Measurements from ENCODE around the gene HES7. TPM values are rescaled to one million over a fixed set of nuclear protein-coding genes. Genes with fewer than 3 reads are reported as not detected.
A peak's percentile ranks its signal among the peaks of the same experiment; 100 is the strongest.

HES7 gene
- total and polyA plus RNA-seq, 7 donors, result 0.16 TPM; not detected in 6

DNA sequence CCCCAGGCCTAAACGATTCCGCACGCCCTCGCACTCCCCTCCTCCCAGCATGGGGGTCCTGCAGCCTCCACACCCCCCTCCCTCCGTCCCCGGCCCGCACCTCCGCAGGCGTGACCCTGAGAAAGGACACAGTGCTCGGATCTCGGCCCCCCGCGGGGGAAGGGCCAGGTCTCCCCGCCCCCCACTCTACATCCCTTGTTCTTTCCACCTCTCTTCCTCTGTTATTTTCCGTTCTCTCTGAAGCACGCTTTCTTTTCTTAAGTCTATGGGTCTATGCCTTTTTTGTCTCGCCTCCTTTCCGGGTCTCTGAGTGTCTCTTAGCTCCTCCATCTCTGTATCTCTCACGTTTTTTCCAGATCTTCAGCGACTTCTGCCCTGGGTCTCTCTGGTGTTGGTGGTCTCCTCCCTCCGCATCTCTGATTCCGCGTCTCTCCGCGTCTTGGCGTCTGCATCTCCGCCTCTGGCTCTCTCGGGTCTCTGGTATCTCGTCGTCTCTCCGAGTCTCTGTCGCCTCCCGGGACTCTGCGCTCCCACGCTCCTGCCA, 2.1 kb upstream of the HES7 start:
- intact Hi-C loops (cut with DNase I), result loop anchor here (2.0 kb wide), 1 partner anchor 33 kb away; no protein-coding TSS in a partner anchor
- H3K4me3 ChIP-seq, result peak overlapping the region; percentile 36 to 77 (median 58)
- H3K27ac ChIP-seq, result peak overlapping the region; percentile 72 to 76 (median 74)
- no peaks in the 10 kb centered on the region for H3K36me3 ChIP-seq
- H3K9me3 ChIP-seq, result no peaks in the 10 kb centered on the region
- peaks cover 0 to 64% (median 60%) of the 10 kb centered on the region in 4 donors for H3K4me1 ChIP-seq
- no peak for TF ChIP-seq POLR2AphosphoS5 (IDR thresholded peaks at IDR 0.05)
- TF ChIP-seq EP300 (IDR thresholded peaks at IDR 0.05), result no peak
- TF ChIP-seq POLR2A (IDR thresholded peaks at IDR 0.05), result no peak
- TF ChIP-seq, protein P1, sequence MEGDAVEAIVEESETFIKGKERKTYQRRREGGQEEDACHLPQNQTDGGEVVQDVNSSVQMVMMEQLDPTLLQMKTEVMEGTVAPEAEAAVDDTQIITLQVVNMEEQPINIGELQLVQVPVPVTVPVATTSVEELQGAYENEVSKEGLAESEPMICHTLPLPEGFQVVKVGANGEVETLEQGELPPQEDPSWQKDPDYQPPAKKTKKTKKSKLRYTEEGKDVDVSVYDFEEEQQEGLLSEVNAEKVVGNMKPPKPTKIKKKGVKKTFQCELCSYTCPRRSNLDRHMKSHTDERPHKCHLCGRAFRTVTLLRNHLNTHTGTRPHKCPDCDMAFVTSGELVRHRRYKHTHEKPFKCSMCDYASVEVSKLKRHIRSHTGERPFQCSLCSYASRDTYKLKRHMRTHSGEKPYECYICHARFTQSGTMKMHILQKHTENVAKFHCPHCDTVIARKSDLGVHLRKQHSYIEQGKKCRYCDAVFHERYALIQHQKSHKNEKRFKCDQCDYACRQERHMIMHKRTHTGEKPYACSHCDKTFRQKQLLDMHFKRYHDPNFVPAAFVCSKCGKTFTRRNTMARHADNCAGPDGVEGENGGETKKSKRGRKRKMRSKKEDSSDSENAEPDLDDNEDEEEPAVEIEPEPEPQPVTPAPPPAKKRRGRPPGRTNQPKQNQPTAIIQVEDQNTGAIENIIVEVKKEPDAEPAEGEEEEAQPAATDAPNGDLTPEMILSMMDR (IDR thresholded peaks at IDR 0.05), result no peak
- DNase-seq, result no peak
- 1% methylated on average over 35 of the region's 35 CpGs for WGBS, 2 donors
- H3K27me3 ChIP-seq, result peaks cover 12 to 55% (median 44%) of the 10 kb centered on the region in 3 donors

DNA sequence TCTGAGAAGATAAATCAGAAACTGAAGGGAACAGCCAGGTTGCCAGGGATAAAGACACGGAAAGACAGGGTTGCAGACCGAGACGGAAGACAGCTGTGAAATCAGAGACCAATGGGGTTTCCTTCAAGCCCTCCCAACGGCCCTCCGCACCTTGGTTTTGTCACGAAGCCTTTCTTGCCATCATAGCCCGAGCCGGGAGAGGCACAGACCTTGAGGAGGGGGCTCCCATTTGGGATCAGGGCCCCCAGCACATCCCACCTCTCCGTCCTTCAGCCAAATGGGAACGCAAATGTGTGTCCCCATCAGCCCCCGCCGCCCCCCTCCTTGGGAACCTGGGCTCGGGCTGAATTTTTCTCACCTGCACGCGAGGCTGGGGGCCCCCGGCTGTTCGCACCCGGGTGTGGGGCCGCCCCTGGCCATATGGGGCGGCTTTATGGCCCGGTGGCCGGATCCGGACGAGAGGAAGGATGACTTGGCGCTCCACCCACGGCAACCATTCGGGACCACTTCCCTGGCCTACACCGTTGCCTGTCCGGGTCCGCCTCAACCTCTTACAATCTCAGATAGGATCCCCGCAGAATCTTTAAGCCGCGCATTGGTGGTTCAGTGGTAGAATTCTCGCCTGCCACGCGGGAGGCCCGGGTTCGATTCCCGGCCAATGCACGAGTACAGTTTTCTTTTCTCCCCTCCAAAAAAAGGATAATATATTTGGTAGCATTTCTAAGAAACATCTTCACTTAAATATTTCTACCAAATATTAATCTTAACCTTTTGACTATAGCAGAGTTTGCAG, 1.4 kb upstream of the HES7 start:
- Histone ChIP-seq H3K4me3 (peak overlapping the region; percentile 36 to 77 (median 58)), H3K9me3 (no peaks in the 10 kb centered on the region), H3K4me1 (peaks cover 0 to 71% (median 67%) of the 10 kb centered on the region in 4 donors), H3K27me3 (peaks cover 12 to 61% (median 51%) of the 10 kb centered on the region in 3 donors), H3K27ac (peak overlapping the region; percentile 72 to 76 (median 74)), H3K36me3 (no peaks in the 10 kb centered on the region)
- 1% methylated on average over 40 of the region's 40 CpGs for WGBS, 2 donors
- peak; percentile 92 for DNase-seq
- TF ChIP-seq EP300 (IDR thresholded peaks at IDR 0.05) (no peak), POLR2AphosphoS5 (IDR thresholded peaks at IDR 0.05) (peak in 2 of 4 donors; percentile 19 to 22)
- intact Hi-C loops (cut with DNase I), result loop anchor here (2.0 kb wide), 1 partner anchor 33 kb away; no protein-coding TSS in a partner anchor

DNA sequence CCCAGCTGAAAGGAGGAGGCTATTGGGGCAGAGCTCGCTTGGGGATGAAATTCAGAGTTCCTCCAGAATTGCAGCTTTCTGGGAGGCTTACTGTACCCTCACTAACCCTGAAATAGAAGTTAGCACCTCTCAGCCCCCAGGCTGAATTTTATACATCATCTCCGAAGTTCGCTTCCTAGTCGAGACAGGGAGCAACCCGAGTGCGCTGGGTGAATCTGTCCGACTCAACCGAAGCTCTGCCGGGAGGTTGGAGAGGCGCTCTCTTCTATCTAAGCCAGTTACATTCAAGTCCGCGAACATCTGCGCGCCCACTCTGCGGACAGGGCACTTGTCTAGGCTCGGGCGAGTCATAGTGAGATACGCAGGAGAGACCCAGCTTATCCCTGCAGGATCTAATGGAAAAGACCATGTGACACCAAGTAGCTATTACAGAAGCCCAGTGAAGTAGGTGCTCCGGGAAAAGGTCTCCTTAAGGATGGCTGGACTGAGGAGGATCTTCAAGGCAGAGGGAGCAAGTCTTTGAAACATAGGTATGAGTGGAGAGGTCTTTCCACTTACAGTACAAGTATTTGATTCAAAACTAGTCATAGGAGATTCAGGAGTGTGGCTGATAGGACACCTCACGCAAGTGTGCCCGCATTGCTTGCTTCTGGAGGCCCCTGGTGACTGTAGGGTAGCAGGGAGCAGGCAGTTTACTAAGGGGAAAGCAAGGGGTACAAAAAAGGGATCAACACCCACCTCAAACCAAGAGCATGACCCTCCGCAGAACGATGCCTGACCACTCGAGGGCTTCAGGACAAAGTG, 646 bp upstream of the HES7 start:
- peaks cover 12 to 58% (median 55%) of the 10 kb centered on the region in 3 donors for H3K27me3 ChIP-seq
- H3K4me1 ChIP-seq, result peaks cover 0 to 73% (median 68%) of the 10 kb centered on the region in 4 donors
- H3K9me3 ChIP-seq, result no peaks in the 10 kb centered on the region
- no peak for TF ChIP-seq EP300 (IDR thresholded peaks at IDR 0.05)
- no peak for TF ChIP-seq POLR2AphosphoS5 (IDR thresholded peaks at IDR 0.05)
- TF ChIP-seq, protein P1 (IDR thresholded peaks at IDR 0.05), result no peak
- no peak for DNase-seq
- no peak overlapping the region for H3K27ac ChIP-seq
- intact Hi-C loops (cut with DNase I), result loop anchor here (2.0 to 5.0 kb wide), 2 partner anchors 34 to 53 kb away; partner anchors contain the start of gene TMEM107
- peak overlapping the region in 3 of 4 donors; percentile 40 to 53 (median 52) for H3K4me3 ChIP-seq
- no peaks in the 10 kb centered on the region for H3K36me3 ChIP-seq
- 2 to 3% methylated on average over 24 of the region's 24 CpGs for whole genome bisulfite sequencing, 2 donors

DNA sequence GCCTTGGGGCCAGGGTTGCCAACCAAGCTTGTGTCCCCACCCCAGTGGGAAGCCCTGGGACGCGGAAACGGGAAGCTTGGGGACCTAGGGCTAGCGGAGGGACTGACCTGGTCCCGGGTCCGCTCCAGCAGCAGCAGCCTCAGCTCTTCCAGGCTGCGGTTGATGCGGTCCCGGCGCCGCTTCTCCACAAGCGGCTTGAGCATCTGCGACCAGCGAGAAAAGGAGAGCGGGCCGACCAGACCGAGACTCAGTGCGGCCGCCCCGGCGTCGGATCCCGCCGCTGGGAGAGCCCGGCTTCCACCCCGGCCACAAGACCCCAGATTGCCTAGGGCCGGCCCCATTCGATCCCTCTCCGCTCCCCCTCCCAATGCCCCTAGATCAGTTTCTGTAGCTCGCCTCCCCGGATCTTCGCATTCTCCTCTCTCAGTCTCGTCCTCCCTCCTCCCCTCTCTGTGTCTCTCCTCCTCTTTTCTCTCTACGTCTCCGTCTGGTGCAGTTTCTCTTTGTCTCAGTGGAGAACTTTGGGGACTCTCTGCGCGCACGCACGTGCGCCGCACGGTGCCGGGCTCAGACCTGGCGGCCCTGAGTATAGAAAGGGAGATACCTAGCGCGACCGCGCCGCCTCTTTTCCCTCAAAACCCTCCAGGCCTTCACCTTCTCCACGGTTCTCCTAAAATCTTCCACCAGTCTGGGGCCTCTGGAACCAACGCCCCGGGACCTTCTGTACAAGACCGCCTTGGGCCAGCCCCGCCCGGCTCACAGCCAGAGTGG, 797 bp downstream of the HES7 start:
- intact Hi-C loops (cut with DNase I), result loop anchor here (5.0 kb wide), 1 partner anchor 54 kb away; the partner anchor contains the start of gene TMEM107
- 1% methylated on average over 55 of the region's 55 CpGs for WGBS, 2 donors
- DNase-seq, result no peak
- H3K9me3 ChIP-seq, result no peaks in the 10 kb centered on the region
- no peaks in the 10 kb centered on the region for H3K36me3 ChIP-seq
- H3K27me3 ChIP-seq, result peaks cover 12 to 55% (median 53%) of the 10 kb centered on the region in 3 donors
- TF ChIP-seq, protein P1 (IDR thresholded peaks at IDR 0.05), result no peak
- TF ChIP-seq EP300 (IDR thresholded peaks at IDR 0.05) (no peak), POLR2AphosphoS5 (IDR thresholded peaks at IDR 0.05) (no peak), POLR2A (IDR thresholded peaks at IDR 0.05) (no peak)
- H3K4me1 ChIP-seq, result peaks cover 0 to 81% (median 75%) of the 10 kb centered on the region in 4 donors
- peak overlapping the region; percentile 27 to 53 (median 46) for H3K4me3 ChIP-seq
- H3K27ac ChIP-seq, result peak overlapping the region in 1 of 4 donors; percentile 53

Data from sigmoid colon (tissue), 7 donors.